T-helper 1 cell treated with Interleukin-12 subunit alpha and Interleukin-12 subunit beta and Interleukin-4 antibody, amounts not matched to agents 30 μg/mL and 1 μg/mL, for 36 hours (primary cell): ENCODE data around the gene RNF207.

Experiments used
- H3K27ac Mint-ChIP-seq: one replicate; pipeline ENCODE4 v1.8.0; 2021; ENCODE audit warnings: mild to moderate bottlenecking, mixed read lengths
- H3K27me3 Mint-ChIP-seq: one replicate; pipeline ENCODE4 v1.8.0; 2021; ENCODE audit warnings: low read depth, mixed read lengths
- H3K36me3 Mint-ChIP-seq: one replicate; pipeline ENCODE4 v1.8.0; 2021; ENCODE audit warnings: low read depth, mixed read lengths
- H3K4me1 Mint-ChIP-seq: one replicate; pipeline ENCODE4 v1.8.0; 2021; ENCODE audit warnings: low read depth, mixed read lengths
- H3K4me3 Mint-ChIP-seq: one replicate; pipeline ENCODE4 v1.8.0; 2021; ENCODE audit warnings: mild to moderate bottlenecking, moderate library complexity, mixed read lengths
- H3K9me3 Mint-ChIP-seq: one replicate; pipeline ENCODE4 v1.8.0; 2021; ENCODE audit warnings: mixed read lengths

Gene RNF207

DNA sequence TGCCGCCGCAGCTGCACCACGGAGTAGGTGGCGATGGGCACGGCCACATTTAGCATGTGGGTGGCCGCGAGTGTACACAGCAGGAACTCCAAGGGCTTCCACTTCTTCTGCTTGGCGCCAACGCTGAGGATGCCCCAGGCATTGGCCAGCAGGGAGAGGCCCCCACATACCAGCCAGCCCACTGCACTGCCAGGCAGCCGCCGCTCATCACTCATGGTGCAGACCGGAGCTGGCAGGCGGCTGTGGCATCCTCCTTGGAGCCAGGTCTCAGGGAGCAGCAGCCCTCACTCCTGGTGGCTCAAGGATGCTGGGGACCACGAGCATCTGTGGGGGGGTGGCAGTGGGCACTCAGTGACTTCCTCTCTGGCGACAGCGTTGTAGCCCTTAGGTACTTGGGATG is 48.8 kb downstream of the RNF207 start:
- Mint-ChIP-seq H3K4me1 (peaks cover 5% of the 10 kb centered on the region), H3K4me3 (no peak overlapping the region), H3K36me3 (no peaks in the 10 kb centered on the region), H3K27ac (no peak overlapping the region), H3K27me3 (peaks cover 36% of the 10 kb centered on the region), H3K9me3 (no peaks in the 10 kb centered on the region)

DNA sequence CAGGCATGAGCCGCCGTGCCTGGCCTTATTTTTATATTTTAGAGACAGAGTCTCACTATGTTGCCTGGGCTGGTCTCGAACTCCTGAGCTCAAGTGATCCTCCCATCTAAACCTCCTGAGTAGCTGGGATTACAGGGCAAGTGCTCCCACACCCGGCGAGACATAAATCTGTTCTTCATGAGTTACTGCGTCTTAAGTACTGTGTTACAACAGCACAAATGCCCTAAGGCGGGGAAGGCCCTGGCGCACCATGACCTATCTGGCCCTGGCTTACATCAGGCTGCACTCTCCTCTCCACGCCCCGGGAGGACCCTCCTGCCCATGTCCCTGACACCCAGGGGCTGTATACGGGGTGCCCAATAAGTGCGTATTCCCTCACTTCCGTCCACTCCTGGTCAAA is 50.7 kb downstream of the RNF207 start:
- H3K27ac Mint-ChIP-seq = no peak overlapping the region
- H3K4me1 Mint-ChIP-seq = peaks cover 5% of the 10 kb centered on the region
- peaks cover 29% of the 10 kb centered on the region for H3K27me3 Mint-ChIP-seq
- H3K36me3 Mint-ChIP-seq = no peaks in the 10 kb centered on the region
- no peaks in the 10 kb centered on the region for H3K9me3 Mint-ChIP-seq
- no peak overlapping the region for H3K4me3 Mint-ChIP-seq

DNA sequence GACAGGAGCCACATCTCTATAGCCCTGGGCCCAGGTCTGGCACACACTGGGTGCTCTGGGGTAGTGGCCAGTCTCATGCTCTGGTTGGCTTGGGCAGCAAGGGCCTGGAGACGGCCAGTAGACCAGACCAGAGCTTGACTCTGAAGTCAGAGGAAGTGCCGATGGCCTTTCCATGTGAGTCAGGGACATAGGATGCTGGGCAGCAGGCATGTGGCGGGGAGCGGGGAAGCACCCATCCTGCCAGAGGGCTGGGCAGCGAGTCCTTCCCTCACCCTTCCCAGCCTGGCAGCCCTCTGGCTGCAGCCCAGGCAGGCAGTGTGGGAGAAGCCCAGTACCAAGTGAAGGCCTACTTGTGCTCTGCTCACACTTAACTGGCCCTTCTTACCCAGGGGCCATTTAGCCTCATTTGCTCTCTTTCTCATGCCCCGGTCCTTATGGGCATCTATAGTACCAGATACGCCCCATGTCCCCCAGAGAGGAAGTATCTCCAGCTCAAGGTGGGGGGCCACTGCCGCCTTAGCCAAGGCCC is 51.7 kb downstream of the RNF207 start:
- Mint-ChIP-seq H3K27me3 (peaks cover 31% of the 10 kb centered on the region), H3K36me3 (no peaks in the 10 kb centered on the region), H3K27ac (no peak overlapping the region), H3K4me3 (no peak overlapping the region), H3K4me1 (peaks cover 7% of the 10 kb centered on the region), H3K9me3 (no peaks in the 10 kb centered on the region)

DNA sequence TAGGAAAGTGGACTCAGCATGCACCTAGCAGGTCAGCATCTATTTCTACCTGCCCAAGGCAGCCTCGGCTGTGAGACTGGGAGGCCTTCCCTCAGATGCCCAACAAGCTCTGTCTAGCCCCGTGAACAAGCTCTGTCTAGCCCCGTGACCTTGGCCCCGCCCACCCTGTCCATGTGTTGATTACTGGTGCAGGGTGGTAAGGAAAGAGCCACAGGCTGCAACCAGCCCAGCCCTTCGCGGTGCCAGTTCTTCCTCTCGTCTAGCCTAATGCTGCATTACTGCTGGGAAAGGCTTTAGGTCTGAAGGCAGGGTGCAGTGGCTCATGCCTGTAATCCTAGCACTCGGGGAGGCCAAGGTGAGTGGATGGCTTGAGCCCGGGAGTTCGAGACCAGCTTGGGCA is 52.8 kb downstream of the RNF207 start:
- Mint-ChIP-seq H3K27ac (no peak overlapping the region), H3K4me3 (peak overlapping the region; percentile 42), H3K27me3 (peaks cover 28% of the 10 kb centered on the region)

DNA sequence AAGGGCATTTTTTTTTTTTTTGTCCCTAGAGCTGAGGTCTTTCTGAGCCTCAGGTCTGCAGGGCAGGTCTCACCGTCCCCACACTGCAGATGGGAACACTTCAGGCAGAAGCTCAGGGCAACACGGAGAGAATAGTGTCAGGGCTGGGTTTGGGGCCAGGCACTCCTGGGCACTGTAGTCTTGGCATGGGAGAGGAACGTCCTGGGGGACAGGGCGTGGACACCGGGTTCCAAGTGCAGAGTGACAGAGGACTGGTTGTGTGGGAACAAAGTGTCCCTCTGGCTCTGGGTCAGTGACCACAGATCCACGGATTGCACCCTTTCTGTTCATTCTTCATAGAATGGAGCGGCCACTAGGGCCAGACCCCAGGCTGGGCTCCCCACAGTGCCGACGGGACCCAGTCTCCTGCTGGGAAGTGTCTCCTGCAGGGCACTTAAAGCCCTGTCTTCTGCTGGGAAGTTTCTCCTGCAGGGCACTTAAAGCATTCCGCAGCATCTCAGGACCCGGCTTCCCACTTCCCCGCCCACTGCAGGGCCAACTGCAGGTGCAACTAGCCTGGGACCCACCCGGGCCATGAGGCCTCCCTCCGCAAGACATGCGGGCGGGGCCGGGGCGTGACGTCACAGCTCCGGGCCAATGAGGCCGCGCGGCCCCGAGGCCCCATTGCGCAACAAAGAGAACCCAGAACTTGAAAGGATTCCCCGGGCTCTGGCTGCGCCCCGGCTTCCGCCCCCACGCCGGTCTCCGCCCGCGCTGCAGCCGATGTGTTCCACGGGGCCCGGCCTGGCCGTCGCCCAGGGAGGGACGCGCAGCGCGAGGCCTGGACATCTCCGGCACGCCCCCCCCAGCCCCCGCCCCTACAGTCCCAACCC is 53.8 kb downstream of the RNF207 start:
- Mint-ChIP-seq H3K9me3 (no peaks in the 10 kb centered on the region), H3K36me3 (no peaks in the 10 kb centered on the region), H3K4me3 (peak overlapping the region; percentile 34), H3K27me3 (peaks cover 28% of the 10 kb centered on the region), H3K4me1 (peaks cover 7% of the 10 kb centered on the region), H3K27ac (no peak overlapping the region)

More for the DNA sequence above, 52.8 kb downstream of the RNF207 start:
- Mint-ChIP-seq H3K4me1 (peaks cover 7% of the 10 kb centered on the region), H3K9me3 (no peaks in the 10 kb centered on the region), H3K36me3 (no peaks in the 10 kb centered on the region)

DNA sequence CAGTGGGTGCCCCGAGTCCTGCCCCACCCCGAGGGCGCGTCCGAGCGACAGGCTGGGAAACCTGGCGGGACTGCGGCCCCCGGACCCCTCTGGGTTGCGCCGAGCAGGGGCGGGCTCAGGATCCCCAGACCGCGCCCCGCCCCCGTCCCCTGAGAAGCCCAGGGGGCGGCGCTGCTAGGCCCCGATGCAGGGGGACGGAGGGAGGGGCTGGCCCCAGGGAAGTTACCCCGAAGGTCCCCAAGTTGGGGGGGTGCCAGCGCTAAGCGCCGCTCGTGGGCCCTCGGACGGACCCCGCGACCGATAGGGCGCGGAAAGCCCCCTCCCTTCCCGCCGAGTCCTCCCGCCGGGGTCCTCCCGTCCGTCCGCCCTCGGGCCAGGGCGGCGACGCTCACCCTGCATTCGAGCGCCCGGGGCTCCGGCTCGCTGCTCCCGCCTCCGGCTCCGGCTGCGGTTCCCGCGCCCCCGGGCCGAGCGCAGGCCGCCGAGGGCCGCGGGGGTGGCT is 54.6 kb downstream of the RNF207 start:
- Mint-ChIP-seq H3K4me1 (peaks cover 7% of the 10 kb centered on the region), H3K4me3 (no peak overlapping the region), H3K27me3 (peaks cover 28% of the 10 kb centered on the region), H3K27ac (no peak overlapping the region), H3K36me3 (no peaks in the 10 kb centered on the region), H3K9me3 (no peaks in the 10 kb centered on the region)

DNA sequence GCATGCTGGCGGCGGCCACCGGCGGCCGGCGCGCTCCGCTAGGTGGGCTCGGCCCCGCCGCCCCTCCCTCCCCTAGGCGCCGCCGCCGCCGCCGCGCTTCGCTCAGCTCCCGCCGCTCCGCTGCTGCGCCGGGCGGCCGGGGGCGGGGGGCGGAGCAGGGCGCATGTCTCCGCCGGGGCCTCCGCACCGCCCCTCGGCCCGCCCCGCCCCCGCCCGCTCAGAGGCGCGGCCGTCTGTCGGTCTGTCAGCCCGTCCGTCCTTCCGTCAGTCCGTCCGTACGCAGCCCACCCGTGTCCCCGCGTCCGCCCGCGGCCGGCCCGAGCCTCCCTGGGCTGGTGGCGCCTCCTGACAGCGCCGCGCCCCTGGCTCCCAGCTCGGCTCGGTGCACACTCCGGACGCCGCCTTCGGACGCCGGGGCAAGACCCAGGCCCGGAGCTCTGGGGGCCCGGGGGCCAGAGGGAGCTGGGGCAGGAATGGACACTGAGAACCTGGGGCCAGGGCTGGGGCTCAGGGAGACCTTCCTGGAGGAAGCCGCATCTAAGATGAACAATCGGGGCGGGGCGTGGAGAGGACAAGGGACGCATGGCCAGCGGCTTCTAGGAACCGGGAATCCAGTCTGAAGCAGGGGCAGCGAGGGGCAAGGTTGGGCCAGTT is 55.2 kb downstream of the RNF207 start, which contains the start of gene GPR153:
Gene GPR153, minus strand, starts transcription at position 138 of the 654 bp plus-strand sequence. CDS start 6,193 bp downstream, outside the sequence.
- no peak within 1 kb of the TSS for H3K27ac Mint-ChIP-seq
- H3K4me3 Mint-ChIP-seq = peak within 1 kb of the TSS; percentile 44
- no peaks in the 10 kb centered on the region for H3K9me3 Mint-ChIP-seq
- H3K36me3 Mint-ChIP-seq = no peaks in the 10 kb centered on the region
- H3K27me3 Mint-ChIP-seq = peaks cover 28% of the 10 kb centered on the region
- peaks cover 7% of the 10 kb centered on the region for H3K4me1 Mint-ChIP-seq

DNA sequence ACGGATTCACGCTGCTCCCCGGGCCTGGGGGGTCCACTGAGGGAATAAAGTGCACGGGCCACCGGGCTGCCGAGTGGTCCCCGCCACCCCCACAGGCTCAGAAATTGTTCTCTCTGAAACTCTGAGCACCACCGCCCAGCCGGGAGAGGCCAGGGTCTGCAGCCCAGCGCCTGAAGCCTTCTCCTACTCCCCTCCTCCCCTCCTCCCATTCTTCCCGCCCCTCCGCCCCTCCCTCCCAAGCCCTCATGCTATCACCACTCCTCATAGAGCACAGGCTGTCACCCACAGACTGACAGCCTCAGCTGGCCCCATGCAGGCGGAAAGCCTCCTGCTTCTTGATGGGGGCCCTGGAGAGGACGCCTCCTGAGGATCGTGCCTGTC is 55.7 kb downstream of the RNF207 start:
- peaks cover 28% of the 10 kb centered on the region for H3K27me3 Mint-ChIP-seq
- no peaks in the 10 kb centered on the region for H3K36me3 Mint-ChIP-seq
- no peaks in the 10 kb centered on the region for H3K9me3 Mint-ChIP-seq
- H3K4me3 Mint-ChIP-seq = peak overlapping the region; percentile 44
- peaks cover 7% of the 10 kb centered on the region for H3K4me1 Mint-ChIP-seq
- H3K27ac Mint-ChIP-seq = no peak overlapping the region

DNA sequence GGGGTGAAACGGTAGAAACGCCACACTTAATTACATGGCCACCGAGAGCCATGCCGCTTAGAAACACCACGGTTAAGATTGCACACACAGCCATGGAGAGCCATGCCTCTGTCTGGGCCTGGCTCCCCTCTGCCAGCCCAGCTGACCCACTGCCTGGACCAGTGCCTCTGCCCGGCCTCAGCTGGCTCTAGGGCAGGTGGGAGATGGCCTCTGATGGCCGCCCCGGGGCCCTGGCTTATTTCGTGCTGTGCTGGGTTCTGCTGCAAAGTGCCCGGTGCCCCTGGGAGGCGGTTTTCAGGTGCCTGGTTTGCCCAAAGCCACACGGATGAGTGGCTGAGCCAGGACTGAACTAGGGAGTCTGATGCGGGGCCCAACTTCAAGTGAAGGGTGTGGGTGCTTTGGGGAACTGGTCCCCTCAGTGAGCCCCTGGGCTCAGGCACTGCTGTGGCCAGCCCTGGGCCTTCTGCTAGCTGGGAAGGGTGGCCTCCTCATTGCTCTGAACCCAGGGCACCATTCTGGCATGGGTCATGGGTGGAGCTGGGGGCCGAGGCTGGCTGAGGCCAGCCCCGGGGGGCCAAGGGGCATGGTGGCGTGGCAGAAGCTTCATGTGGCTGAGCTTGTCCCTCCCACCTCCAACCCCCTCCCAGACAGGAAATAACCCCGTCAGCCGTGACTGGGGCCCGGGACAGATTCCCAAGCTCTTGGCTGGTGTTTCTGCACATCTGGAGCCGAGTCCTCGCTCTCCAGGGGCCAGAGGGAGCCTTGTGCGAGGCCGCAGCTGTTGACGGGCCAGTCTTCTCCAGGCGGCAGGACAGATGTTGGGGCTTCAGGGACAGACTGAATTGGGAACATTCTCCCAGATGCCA is 56.9 kb downstream of the RNF207 start:
- H3K36me3 Mint-ChIP-seq = no peaks in the 10 kb centered on the region
- H3K4me1 Mint-ChIP-seq = peaks cover 7% of the 10 kb centered on the region
- no peak overlapping the region for H3K27ac Mint-ChIP-seq
- H3K9me3 Mint-ChIP-seq = no peaks in the 10 kb centered on the region
- no peak overlapping the region for H3K4me3 Mint-ChIP-seq
- H3K27me3 Mint-ChIP-seq = peaks cover 27% of the 10 kb centered on the region

DNA sequence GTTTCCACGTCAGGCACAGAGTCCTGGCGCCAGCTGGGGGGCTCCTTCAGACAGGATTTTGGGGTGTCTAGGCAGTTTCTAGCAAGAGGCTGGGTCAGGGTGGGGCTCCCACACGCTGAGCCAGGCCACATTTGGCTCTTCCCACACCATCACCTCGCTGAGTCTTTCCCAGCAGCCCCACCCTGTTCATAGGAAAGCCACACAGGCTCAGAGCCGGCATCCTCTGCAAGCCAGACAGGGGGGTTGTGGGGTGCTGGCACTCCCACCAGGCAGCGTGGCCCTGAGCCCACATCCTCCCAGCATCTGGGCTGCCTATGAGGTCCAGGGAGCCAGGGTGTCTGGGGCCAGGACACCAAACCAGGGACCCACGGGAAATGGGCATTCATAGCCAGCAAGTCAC is 57.8 kb downstream of the RNF207 start:
- peak overlapping the region; percentile 41 for H3K27ac Mint-ChIP-seq
- H3K4me3 Mint-ChIP-seq = no peak overlapping the region
- peaks cover 22% of the 10 kb centered on the region for H3K27me3 Mint-ChIP-seq
- H3K36me3 Mint-ChIP-seq = no peaks in the 10 kb centered on the region
- H3K9me3 Mint-ChIP-seq = no peaks in the 10 kb centered on the region
- H3K4me1 Mint-ChIP-seq = peaks cover 7% of the 10 kb centered on the region

DNA sequence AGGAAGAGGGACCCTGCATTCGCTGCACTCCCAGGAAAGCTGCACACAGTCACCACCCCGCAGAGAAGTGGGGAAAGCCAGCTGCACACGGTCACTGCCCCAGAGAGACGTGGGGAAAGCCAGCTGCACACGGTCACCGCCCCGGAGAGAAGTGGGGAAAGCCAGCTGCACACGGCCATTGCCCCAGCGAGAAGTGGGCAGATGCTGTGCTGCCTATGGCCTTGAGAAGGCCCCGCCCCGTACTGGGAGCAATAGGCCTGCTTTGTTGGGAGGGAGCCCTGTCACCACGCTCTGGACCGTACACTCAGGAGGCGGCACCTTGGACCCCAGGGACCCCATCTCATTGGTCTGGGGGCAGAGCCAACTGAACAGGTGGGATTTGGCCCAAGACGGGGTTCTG is 59.2 kb downstream of the RNF207 start:
- Mint-ChIP-seq H3K27me3 (peaks cover 11% of the 10 kb centered on the region), H3K4me1 (peaks cover 2% of the 10 kb centered on the region), H3K36me3 (no peaks in the 10 kb centered on the region), H3K9me3 (no peaks in the 10 kb centered on the region), H3K4me3 (no peak overlapping the region), H3K27ac (no peak overlapping the region)

DNA sequence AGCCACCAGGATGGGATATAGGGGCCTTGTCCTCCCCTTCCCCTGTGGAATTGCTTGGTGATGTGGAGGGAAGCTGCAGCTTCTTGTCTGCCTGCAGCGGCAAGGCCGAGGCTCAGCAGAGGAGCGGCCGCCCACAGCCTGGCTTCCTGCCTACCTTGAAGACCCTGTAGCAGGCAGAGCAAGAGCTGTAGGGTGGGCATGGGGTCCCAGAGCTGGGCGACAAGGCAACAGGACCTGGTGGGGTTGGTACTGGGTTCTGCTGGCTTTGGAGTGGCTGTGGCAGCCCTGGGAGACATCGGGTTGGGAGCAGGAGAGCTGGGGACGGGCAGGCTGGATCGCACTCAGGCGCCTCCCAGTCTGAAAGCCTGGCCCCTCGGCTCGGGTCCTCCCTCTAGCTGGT is 60.7 kb downstream of the RNF207 start:
- no peaks in the 10 kb centered on the region for H3K36me3 Mint-ChIP-seq
- H3K27ac Mint-ChIP-seq = no peak overlapping the region
- H3K27me3 Mint-ChIP-seq = peaks cover 7% of the 10 kb centered on the region
- no peak overlapping the region for H3K4me3 Mint-ChIP-seq
- H3K4me1 Mint-ChIP-seq = peaks cover 2% of the 10 kb centered on the region
- H3K9me3 Mint-ChIP-seq = no peaks in the 10 kb centered on the region

DNA sequence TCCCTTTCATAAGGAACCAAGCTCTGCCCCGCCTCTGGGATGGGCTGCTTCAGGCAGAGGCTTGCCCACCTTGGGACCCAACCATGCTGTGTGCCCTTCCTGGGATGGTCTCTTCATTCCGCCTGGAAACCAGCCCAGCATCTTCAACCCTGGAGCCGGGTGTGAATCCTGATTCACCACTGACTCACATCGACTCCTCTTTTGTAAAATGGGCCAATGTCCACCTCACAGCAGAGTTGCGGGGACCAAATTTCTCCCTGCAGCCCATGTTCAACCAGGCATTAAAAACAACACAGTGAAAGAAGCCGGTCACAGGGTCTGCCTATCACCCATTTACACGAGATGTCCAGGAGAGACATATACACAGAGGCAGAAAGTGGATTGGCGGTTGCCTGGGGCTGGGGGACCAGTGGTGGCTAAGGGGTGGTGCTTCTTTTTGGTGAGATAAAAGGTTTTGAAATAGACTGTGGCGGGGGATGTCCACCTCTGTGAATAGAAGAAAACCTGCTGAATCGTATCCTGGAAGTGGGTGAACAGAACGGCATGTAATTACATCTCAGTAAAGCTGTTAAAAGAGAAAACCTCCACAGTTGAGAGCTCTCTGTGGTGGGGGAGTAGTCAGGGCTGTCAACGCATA is 61.9 kb downstream of the RNF207 start:
- Mint-ChIP-seq H3K4me1 (no peaks in the 10 kb centered on the region), H3K36me3 (no peaks in the 10 kb centered on the region), H3K27me3 (no peaks in the 10 kb centered on the region), H3K9me3 (no peaks in the 10 kb centered on the region), H3K4me3 (no peak overlapping the region), H3K27ac (no peak overlapping the region)

DNA sequence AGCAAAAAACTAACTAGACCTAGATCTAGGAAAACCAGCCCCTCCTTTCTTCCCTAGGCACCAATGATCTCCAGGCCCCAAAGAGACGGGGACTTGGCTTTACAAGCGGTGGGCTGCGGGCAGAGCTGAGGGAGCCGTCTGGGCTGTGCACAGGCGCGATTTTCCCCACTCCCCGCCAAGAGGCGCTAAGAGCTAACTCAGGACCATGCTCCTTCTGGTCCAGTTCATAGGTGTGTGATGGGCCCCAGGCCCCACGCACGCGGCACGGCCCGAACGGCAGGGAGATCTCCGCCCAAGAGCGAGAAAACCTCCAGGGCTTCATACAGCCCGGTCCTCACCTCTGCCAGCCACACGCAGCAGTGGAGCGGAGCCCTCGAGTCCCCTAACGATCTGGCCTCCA is 62.5 kb downstream of the RNF207 start:
- H3K36me3 Mint-ChIP-seq = no peaks in the 10 kb centered on the region
- H3K4me3 Mint-ChIP-seq = no peak overlapping the region
- H3K27me3 Mint-ChIP-seq = no peaks in the 10 kb centered on the region
- no peaks in the 10 kb centered on the region for H3K9me3 Mint-ChIP-seq
- H3K4me1 Mint-ChIP-seq = no peaks in the 10 kb centered on the region
- H3K27ac Mint-ChIP-seq = no peak overlapping the region
